Right renal cortex interstitium (tissue), 3 donors: ENCODE measurements around the gene LY9. TPM values are rescaled to one million over a fixed set of nuclear protein-coding genes. Genes with fewer than 3 reads are reported as not detected.

ENCODE experiments used
- DNase-seq, 3 donors: peaks; one replicate each; pipeline ENCODE4 v3.0.0-alpha.2; 2013; ENCODE audit warnings: low read depth in 3 of 3, low spot score in 2 of 3
- polyA plus RNA-seq, 3 donors: library from polyadenylated mRNA; unstranded; fragments of 120-200 nt; gene quantifications; one replicate each; pipeline ENCODE4 v1.2.1, GENCODE V29; 2013; ENCODE audit not compliant: insufficient read length in 3 of 3

The LY9 gene
- polyA plus RNA-seq, 3 donors, result 0.06 to 0.22 (median 0.10) TPM

DNA sequence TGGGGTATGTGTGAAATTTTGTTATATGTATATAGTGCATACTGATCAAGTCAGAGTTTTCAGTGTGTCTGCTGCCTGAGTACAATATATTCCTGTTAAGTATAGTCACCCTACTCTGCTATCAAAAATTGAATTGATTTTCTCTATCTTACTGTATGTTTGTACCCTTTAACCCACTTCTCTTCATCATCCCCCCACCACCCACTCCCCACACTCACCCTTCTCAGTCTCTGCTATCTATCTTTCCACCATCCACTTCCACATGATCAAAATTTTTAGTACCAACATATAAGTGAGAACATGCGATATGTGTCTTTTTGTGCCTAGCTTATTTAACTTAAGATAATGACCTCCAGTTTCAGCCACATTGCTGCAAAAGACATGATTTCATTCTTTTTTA, 4.2 kb downstream of the LY9 start:
- DNase-seq, result no peak

DNA sequence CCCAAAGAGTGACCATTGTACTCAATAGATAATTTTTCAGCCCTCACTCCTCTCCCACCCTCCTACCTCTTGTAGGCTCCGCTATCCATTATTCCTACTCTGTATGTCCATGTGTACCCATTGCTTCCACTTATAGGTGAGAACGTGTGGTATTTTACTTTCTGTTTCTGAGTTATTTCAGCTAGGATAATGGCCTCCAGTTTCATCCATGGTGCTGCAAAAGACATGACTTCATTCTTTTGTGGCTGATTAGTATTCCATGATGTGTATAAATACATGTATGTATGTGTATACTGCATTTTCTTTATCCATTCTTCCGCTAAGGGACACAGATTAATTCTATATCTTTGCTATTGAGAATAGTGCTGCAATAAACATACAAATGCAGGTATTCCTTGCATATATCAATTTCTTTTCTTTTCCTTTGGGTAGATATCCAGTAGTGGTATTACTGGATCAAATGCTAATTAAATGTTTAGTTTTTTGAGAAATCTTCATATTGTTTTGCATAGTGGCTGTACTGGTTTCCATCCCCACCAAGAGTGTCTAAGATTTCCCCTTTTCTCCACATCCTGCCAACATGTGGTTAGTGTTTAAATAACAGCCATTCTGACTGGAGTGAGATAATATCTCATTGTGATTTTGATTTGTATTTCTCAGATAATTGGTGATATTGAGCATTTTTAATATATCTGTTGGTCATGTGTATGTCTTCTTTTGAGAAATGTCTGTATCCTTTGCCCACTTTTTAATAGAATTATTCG, 4.9 kb downstream of the LY9 start:
- no peak for DNase-seq

DNA sequence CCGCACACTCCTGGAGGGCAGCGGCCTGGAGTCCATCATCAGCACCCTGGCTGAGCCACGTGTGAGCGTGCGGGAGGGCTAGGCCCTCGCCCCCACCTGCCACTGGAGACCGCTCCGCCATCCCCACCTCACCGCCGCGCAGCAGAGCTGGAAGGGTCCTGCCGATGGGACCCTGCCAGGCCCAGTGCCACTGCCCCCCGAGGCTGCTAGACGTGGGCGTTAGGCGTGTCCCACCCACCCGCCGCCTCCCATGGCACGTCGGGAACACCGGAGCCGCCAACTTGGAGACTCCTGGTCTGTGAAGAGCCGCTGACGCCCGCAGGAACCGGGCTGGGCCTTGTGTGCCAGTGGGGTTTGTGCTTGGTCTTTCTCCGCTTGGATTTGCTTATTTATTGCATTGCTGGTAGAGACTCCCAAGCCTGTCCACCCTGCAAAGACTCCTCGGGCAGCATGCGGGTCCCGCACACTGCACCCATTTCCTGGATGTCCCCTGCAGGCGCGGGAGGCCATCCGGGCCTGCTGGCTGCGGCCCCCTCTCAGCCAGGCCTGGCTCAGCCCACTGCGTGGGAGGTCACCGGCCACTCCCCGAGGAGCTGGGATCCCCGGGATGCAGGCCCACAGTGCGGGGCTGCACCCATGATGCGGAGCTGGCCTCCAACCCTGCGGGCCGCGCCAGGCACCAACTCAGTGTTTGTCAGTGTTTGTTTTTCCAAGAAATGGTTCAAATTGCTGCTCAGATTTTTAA, 6.0 kb downstream of the LY9 start:
- DNase-seq, result no peak

DNA sequence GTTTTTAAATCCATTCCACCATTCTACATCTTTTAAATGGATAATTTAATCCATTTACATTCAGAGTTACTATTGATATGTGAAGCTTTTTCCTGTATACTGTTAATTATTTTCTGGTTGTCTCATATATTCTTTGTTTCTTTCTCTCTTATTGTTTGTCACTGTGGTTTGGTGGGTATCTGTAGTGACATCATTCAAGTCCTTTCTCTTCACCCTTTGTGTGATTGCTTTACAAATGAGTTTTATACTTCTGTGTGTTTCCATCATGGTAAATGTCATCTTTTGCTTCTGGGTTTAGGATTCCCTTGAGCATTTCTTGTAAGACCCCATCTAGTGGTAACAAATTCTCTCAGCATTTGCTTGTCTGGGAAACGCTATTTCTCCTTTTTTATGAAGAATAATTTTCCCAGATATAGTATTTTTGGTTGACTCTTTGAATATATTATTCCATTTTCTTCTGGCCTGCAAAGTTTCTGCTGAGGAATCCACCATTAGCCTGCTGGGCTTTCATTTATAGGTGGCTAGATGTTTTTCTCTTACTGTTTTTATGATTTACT, 10.2 kb downstream of the LY9 start:
- no peak for DNase-seq

DNA sequence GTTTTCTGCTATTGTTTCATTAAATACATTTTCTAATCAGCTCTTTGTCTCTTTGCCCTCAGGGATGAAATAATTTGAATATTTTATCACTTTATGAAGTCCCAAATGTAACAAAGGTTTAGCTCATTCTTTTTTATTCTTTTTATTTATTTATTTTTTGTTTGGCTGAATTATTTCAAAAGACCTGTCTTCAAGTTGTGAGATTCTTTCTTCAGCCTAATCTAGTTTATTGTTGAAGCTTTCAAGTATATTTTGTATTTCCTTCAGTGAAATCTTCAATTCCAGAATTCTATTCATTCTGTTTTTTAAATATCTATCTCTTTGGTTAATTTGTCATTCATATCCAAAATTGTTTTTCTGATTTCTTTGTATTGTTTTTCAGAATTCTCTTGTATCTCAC, 10.8 kb downstream of the LY9 start:
- no peak for DNase-seq

DNA sequence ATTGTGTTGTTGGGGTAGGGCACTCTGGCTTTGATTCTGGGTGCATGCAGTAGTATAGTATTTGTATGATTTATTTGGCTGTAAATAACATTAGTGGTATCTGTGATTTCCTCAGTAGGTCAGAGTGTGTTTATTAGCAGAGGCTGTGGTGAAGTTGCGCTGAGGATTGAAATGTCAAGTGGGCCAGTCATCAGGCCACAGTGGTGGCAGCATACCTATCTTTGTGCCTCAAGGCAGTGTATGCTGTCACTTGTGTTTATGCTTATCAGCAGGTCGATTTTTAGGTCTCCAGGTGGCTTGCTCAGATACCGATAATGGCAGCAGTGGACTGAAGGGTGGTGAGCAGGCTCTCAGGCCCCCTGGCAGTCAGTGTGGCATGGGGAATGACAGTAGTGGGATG, 11.3 kb downstream of the LY9 start:
- no peak for DNase-seq

DNA sequence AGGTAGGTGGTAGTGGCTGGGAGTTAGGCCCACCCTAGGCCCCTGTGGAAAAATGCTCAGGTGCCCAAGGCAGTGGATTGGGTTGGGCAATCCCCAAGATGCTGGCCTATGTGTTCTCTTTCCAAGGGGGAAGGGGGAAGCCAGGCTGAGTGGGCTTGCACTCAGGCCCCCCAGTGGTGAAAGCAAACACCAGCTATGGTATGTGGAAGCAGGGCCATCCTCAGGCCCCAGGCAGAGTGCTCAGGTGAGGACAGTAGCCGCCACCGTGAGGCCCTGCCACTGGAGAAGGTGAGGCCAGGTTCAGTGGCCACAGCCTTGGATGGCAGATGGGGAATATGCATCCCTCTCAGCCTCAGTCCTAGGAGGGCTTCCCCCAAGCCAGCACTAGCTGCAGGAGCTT, 11.8 kb downstream of the LY9 start:
- DNase-seq, result no peak

DNA sequence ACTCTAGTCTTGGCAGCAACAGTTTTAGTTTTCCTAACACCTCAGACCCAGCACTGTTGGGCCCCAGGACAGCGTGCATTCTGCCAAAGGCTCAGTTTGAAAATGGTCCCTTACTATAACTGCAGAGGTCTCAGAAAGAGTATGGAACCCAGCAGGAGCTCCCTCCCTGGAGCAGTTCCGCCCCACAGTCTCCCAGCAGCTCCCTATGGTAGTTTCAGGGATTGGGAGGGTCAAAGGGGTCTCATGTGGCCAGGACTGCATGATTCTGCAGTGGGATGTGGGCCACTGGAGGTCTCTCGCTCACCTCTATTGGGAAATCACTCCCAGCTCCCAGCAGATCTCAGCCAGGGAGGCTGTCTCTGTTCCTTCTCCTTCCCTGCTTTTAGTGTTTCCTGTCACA, 12.3 kb downstream of the LY9 start:
- no peak for DNase-seq

DNA sequence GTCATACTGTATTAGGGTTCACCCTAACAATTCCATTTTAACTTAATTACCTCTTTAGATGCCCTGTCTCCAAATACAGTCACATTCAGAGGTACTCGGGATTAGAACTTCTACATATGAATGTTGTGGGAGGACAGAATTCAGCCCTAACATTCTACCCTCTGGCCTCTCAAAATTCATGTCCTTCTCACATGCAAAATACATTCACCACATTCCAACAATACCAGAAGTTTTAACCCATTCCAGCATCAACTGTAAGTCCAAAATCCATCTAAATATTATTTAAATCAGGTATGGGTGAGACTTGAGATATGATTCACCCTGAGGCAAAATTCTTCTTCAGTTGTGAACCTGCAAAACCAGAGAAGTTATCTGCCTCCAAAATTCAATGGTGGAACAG, 14.5 kb downstream of the LY9 start:
- DNase-seq, result no peak

DNA sequence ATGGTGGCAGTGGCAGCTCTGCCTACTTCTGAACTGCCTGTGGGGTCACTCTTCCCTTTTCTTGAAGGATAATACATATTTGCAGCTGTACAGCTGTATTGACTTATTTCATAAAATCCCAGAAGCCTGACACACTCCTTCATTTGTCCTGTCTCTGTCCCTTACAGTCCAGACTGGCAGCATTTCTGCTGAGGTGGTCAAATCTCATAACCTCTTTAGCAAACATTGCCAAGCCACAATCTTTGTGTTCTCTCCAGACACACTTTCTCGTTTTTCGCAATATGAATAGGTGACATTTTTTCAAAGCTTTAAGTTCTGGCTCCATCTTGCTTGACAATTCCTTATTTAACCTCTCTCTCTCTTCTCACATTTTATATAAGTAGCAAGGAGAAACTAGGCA, 15.2 kb downstream of the LY9 start:
- no peak for DNase-seq

DNA sequence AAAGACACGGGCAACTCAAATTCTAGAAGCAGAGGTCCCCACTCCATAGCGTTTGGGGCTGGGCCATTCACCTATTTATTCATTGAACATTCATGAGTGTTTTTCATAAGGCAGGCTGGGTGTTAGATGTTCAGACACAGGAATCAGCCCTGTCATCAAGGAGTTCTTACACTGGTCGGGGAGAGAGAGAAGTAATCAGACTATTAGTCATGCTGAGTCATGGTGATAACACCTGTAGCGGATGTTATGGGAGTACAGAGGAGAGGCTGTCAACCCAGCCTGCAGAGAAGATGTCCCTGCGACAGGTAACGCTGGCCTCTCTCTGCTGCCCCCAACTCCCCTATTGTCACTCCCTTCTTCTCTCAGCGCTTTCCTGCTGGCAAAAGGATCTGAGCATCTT, 17.2 kb downstream of the LY9 start:
- no peak for DNase-seq

DNA sequence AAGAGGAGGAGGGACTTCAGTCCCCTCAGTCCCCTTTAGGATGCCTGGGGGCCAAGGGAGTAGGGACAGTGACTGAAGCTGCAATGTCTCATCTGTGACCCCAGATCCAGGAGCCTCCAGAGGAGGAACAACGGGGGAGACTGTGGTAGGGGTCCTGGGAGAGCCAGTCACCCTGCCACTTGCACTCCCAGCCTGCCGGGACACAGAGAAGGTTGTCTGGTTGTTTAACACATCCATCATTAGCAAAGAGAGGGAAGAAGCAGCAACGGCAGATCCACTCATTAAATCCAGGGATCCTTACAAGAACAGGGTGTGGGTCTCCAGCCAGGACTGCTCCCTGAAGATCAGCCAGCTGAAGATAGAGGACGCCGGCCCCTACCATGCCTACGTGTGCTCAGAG, 18.3 kb downstream of the LY9 start:
- DNase-seq, result no peak

DNA sequence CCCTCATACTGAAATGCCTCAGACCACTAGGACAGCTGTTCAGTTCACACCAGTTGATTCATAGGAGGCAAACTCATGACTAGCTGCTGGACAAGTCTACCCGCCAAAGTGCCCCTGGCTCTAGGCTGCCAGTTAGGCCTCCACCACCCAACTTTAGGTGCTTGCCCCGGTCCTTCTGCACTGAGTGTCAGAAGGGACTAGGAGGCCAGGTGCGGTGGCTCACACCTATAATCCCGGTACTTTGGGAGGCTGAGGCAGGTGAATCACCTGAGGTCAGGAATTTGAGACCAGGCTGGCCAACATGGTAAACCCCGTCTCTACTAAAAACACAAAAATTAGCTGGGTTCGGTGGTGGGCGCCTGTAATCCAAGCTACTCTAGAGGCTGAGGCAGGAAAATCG, 18.9 kb downstream of the LY9 start:
- no peak for DNase-seq

DNA sequence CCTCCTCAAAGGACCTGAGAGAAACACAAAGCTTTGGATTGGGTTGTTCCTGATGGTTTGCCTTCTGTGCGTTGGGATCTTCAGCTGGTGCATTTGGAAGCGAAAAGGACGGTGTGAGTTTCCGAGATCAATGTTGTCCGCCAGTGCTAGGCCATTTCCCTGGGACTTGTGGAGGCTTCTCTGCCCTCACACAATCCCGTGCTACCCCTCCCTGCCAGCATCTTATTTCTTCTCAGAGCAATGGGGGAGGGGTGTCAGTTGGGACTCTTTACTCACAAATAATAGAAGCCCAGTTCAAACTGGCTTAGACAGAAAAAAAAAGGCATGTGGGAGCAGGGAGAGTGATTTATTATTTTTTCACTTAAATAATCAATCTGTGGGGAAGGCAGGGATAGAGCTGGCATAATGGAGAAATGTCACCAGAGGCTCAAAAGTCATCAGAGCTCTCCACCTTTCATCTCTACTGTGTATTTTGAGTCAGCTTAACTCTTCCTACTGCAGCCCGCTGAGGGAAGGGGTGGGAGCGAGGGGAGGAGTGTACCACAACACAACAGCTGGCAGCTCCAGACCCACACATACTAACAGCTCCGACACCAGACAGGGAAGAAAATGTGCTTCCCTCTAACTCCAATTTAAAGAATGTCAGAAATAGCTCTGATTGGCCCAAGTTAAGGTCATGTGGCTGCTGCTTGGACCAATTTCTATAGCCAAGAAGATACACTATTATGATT, 22.4 kb downstream of the LY9 start:
- DNase-seq, result no peak

DNA sequence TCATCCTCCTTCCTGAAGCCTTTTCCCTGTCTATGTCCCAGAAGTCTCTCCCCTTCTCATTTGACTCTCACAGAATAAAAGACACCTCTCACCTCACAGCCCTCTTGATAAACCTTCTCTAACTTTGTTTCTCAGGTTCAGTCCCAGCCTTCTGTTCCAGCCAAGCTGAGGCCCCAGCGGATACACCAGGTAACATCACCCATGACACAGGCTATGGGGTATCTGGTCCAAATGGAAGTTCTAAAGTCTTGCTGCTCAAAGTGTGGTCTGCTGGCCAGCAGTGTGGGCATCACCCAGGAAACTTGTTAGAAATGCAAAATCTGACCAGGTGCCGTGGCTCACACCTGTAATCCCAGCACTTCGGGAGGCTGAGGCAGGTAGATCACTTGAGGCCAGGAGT, 23.2 kb downstream of the LY9 start:
- no peak for DNase-seq

DNA sequence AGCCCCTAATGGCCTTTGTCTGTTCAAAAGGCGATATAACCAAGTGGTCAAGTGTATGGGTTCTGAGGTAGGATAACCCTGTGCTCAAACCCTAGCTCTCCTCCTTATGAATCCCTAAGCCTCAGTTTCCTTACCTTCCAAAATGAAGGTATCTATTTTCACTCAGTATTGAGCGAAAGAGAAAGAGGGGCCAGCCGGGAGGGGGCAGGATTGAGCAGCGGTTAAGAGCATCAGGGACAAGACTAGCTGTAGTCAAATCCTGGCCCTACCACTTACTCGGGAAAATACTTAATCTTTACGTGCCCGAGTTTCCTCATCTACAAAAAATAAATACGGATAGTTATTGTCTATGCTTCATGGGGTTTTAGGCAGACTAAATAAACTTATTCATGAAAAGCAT, 25.7 kb downstream of the LY9 start:
- DNase-seq, result no peak

DNA sequence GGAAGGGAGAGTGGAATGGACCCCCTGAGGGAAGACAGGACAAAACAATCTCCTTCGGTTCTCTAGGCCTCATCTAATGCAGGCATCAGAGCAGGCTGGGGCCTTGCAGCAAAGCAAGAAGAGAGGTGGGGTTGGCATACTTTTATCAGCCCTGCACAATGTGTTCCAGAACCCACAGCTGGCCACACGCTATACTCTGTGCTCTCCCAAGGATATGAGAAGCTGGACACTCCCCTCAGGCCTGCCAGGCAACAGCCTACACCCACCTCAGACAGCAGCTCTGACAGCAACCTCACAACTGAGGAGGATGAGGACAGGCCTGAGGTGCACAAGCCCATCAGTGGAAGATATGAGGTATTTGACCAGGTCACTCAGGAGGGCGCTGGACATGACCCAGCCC, 27.3 kb downstream of the LY9 start:
- DNase-seq, result no peak

DNA sequence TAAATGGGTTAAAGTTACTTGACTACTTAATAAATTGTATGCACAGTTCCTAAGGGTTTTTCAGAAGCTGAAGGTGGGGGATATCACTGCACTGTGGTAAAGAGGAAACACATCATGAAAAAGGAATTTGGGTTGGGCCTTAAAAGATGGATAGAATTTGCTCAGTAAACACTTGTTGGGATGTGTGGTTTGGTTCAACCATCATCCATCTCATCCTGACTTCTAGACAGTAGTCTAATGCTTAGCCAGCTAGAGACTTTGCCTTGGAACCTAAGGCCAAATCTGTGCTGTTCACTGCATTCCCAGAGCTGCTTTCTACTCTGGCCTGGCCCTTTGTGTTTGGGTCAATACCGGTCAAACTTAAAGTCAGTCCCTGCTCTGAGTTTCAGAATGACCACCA, 30.6 kb downstream of the LY9 start:
- no peak for DNase-seq

DNA sequence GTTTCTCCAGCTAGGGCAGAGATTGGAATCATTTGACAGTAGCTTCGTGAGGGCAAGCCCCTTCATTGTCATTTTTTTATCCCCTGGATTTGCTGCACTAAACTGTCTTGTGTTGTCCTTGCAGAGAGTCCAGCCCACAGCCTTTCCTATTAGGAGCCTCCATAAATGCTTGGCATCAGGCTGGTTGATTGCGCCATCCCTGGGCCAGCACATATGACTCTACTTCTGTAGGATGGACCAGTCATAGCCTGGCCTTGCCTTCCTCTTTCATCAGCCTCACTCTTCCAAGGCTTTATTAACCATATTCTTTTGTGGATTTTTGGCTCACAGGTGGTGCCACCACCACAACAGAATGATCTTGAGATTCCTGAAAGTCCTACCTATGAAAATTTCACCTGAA, 31.4 kb downstream of the LY9 start:
- DNase-seq, result no peak

DNA sequence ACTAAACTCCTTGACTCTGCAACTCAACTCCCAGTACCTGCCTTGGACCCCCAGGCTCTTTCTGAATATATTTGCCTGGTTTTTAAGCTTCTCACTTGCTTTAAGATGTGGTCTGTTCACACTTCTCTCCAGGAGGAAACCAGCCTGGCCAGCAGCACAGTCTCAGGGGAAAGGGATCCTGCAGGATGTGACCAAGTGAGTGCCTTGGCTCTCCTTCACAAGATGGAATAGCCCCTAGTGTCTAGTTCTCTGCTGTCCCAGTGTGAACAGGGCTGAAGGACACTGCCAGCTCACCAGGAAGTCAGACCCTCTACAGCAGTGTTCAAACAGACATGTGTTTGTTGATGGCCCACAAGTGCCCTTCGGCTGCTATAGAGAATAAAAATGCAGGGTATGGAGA, 33.8 kb downstream of the LY9 start:
- no peak for DNase-seq

DNA sequence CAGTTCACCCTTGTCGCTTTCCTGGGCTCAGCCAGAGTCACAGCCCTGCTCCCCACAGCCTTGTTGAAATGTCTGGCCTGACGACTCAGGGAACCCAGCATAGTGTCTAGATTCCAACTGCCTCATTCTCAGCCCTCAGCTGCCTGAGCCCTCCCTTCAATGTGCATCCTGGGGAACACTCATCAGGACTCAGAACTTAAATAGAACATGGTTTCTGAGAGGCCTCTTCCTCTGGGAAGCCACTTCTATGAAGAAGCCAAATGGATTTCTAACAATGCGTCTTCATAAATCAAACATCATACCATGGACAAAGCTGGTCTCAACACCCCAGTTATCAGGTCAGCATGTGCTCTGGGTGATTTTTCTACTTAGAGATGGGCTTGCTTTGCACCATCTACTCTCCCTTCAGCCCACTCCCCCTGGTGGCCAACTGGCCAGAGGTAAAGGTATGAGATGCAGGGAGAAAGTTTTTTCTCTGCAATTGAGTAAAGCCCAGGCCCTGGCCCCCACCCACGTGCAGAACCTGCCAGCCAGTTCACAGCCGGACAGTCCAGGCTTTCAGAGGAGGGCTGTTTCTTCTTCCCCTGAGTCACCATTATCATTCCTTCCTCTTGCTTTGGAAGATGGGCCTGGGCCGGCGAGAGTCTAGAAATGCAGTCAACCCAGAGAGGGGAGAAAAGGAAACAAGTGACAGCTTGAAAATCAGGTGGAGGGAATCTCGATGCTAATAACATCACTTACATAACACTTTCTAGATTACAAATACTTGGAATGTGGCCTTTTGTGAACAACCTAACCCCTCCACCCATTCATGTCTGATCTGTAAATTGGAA, 34.6 kb downstream of the LY9 start:
- DNase-seq, result peak in 2 of 3 donors; percentile 13 to 19
